ENCODE data around the gene ADAMTS16. TPM values are rescaled to one million over a fixed set of nuclear protein-coding genes. Genes with fewer than 3 reads are reported as not detected.

Gene ADAMTS16
- total and polyA plus RNA-seq, 2 experiments from 2014 or later = 0.11 TPM

DNA sequence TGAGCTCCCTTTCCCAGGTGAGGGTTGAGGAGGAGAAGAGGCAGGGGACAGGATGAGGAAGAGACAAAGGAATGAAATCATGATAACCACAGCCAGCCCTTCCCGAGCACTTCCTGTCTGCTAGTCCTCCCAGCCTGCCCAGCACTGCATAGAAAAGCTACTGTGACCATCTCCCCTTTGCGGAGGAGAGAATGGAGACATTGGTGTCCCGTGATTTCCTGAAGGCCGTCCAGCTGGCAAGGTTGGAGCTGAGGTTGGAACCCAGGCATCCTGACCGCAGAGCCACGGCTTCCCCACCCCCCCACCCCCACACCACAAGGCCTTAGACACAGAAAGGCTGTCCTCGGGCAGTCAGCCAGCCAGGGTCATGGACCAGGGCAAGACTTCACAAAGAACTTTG lies 151.2 kb downstream of the ADAMTS16 start:
- Histone ChIP-seq H3K9me2 (ENCODE audit: insufficient read depth) (no peaks in the 10 kb centered on the region), H4K20me1 (ENCODE audit: insufficient read depth) (no peaks in the 10 kb centered on the region), H3K27ac (no peak overlapping the region), H3K36me3 (ENCODE audit: low read depth) (no peaks in the 10 kb centered on the region), H3K9ac (no peak overlapping the region), H3F3A (ENCODE audit: insufficient read depth) (no peaks in the 10 kb centered on the region), H3K27me3 (replicated peaks; ENCODE audit: insufficient read depth) (peaks cover 6% of the 10 kb centered on the region), H3K4me2 (ENCODE audit: unreplicated experiment) (no peak overlapping the region), H2AFZ (no peak overlapping the region), H3K9me3 (ENCODE audit: low read depth) (no peaks in the 10 kb centered on the region), H3K79me2 (ENCODE audit: insufficient read depth) (no peaks in the 10 kb centered on the region), H3K4me1 (ENCODE audit: insufficient read depth) (peaks cover 6% of the 10 kb centered on the region; the same call in 1 of the 2 replicates), H3K4me3 (no peak overlapping the region)
- WGBS, 2 experiments (ENCODE audit: low coverage in 1 of 2, low lambda C conversion rate in 2 of 2, missing lambda C conversion rate in 2 of 2) = 57 to 66% methylated on average over 5 to 7 of the region's 7 CpGs
- TF ChIP-seq EZH2phosphoT487 (IDR thresholded peaks at IDR 0.05; ENCODE audit: insufficient read depth, low read depth) (no peak), EZH2 (IDR thresholded peaks at IDR 0.05; ENCODE audit: insufficient read depth, poor library complexity, severe bottlenecking) (no peak)
- no peak for DNase-seq
- in situ Hi-C loops (cut with MboI) = no loop called here

DNA sequence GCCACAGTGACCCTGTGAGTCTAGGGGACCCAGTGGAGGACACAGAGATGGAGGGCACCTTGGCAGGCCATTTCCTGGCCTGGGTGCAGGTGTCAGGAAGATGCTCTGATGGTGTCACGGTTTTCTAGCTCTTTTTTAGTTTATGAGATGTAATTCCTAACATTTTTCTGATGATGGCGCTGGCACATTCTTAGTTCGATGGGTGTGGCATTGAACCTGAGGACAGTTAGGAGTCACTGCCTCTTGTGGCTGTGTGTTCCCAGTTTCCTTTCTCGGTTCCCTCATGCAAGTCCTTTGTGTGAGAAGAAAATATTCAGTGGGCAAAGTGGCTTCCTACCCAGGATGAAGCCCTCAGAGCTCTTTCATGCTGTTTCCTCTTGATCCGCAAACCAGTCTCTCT lies 152.9 kb downstream of the ADAMTS16 start:
- H2AFZ ChIP-seq = no peak overlapping the region
- 57 to 61% methylated on average over 5 of the region's 5 CpGs for WGBS, 2 experiments (ENCODE audit: low coverage in 1 of 2, low lambda C conversion rate in 2 of 2, missing lambda C conversion rate in 2 of 2)
- in situ Hi-C loops (cut with MboI) = no loop called here

DNA sequence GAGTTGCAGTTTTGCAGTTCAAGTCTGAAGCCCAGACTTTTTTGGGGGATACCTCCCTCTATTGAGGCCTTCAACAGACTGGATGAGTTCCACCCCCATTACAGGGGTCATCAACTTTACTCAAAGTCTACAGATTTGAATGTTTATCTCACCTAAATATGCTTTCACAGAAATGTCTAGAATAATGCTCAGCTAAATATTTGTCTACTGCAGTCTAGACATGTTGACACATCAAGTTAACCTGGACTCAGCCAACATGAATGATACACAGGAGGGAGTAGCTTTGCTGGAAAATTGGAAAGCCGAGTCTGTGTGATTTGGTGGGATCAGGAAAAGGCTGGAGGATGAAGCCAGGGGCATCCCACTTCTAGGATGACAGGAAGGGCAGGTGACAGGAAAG lies 154.3 kb downstream of the ADAMTS16 start:
- no peaks in the 10 kb centered on the region for H4K20me1 ChIP-seq (ENCODE audit: insufficient read depth)
- TF ChIP-seq EZH2 (IDR thresholded peaks at IDR 0.05; ENCODE audit: insufficient read depth, poor library complexity, severe bottlenecking) (no peak), EZH2phosphoT487 (IDR thresholded peaks at IDR 0.05; ENCODE audit: insufficient read depth, low read depth) (no peak)
- WGBS, 2 experiments (ENCODE audit: low coverage in 1 of 2, low lambda C conversion rate in 2 of 2, missing lambda C conversion rate in 2 of 2) = 29 to 58% methylated on average over 1 of the region's 1 CpG

More for the DNA sequence above, 152.9 kb downstream of the ADAMTS16 start:
- H3K27me3 ChIP-seq (replicated peaks; ENCODE audit: insufficient read depth) = peaks cover 9% of the 10 kb centered on the region
- H3K36me3 ChIP-seq (ENCODE audit: low read depth) = no peaks in the 10 kb centered on the region
- H3K4me3 ChIP-seq = no peak overlapping the region
- H3K27ac ChIP-seq = no peak overlapping the region
- H3K9me3 ChIP-seq (ENCODE audit: low read depth) = no peaks in the 10 kb centered on the region
- no peaks in the 10 kb centered on the region for H4K20me1 ChIP-seq (ENCODE audit: insufficient read depth)
- TF ChIP-seq EZH2 (IDR thresholded peaks at IDR 0.05; ENCODE audit: insufficient read depth, poor library complexity, severe bottlenecking) = no peak
- no peak for TF ChIP-seq EZH2phosphoT487 (IDR thresholded peaks at IDR 0.05; ENCODE audit: insufficient read depth, low read depth)
- no peak for DNase-seq
- no peaks in the 10 kb centered on the region for H3F3A ChIP-seq (ENCODE audit: insufficient read depth)
- no peak overlapping the region for H3K9ac ChIP-seq
- H3K4me1 ChIP-seq (ENCODE audit: insufficient read depth) = peaks cover 6% of the 10 kb centered on the region; the same call in 1 of the 2 replicates
- H3K9me2 ChIP-seq (ENCODE audit: insufficient read depth) = no peaks in the 10 kb centered on the region
- H3K79me2 ChIP-seq (ENCODE audit: insufficient read depth) = no peaks in the 10 kb centered on the region
- H3K4me2 ChIP-seq (ENCODE audit: unreplicated experiment) = no peak overlapping the region

DNA sequence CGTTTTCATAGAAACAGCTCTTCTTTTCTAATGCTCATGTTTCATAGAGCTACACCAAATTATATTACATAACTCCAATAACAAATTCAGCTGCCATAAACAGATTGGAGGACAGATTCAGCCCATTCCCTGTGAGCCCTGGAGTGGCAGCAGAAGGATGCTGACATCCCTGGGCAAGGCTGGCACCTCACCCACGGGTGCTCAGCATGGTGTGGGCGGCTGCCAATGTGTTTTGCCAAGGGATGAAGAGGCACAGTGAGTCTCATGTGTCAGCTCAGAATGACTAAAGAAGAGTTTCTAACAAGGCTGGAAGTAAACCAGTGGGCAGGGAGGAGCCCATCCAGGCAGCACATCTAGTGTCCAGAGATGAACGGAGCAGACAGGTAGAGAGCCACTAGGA lies 155.2 kb downstream of the ADAMTS16 start:
- 27 to 33% methylated on average over 4 of the region's 4 CpGs for WGBS, 2 experiments (ENCODE audit: low coverage in 1 of 2, low lambda C conversion rate in 2 of 2, missing lambda C conversion rate in 2 of 2)
- in situ Hi-C loops (cut with MboI) = no loop called here

More for the DNA sequence above, 154.3 kb downstream of the ADAMTS16 start:
- H3K9me2 ChIP-seq (ENCODE audit: insufficient read depth) = no peaks in the 10 kb centered on the region
- no peak for DNase-seq
- H3K79me2 ChIP-seq (ENCODE audit: insufficient read depth) = no peaks in the 10 kb centered on the region
- H3K4me1 ChIP-seq (ENCODE audit: insufficient read depth) = 0 out of 2 replicates have a peak, but pooled peaks cover 6% of the 10 kb centered on the region
- H3K9me3 ChIP-seq (ENCODE audit: low read depth) = no peaks in the 10 kb centered on the region
- peaks cover 12% of the 10 kb centered on the region for H3K27me3 ChIP-seq (replicated peaks; ENCODE audit: insufficient read depth)
- H3F3A ChIP-seq (ENCODE audit: insufficient read depth) = no peaks in the 10 kb centered on the region
- H3K36me3 ChIP-seq (ENCODE audit: low read depth) = no peaks in the 10 kb centered on the region
- H2AFZ ChIP-seq = no peak overlapping the region
- no peak overlapping the region for H3K4me3 ChIP-seq
- H3K27ac ChIP-seq = no peak overlapping the region
- no peak overlapping the region for H3K4me2 ChIP-seq (ENCODE audit: unreplicated experiment)
- H3K9ac ChIP-seq = no peak overlapping the region
- in situ Hi-C loops (cut with MboI) = no loop called here

More for the DNA sequence above, 155.2 kb downstream of the ADAMTS16 start:
- H2AFZ ChIP-seq = no peak overlapping the region
- no peaks in the 10 kb centered on the region for H3K9me2 ChIP-seq (ENCODE audit: insufficient read depth)
- no peaks in the 10 kb centered on the region for H3K36me3 ChIP-seq (ENCODE audit: low read depth)
- no peaks in the 10 kb centered on the region for H4K20me1 ChIP-seq (ENCODE audit: insufficient read depth)
- H3K27ac ChIP-seq = no peak overlapping the region
- H3K4me1 ChIP-seq (ENCODE audit: insufficient read depth) = 0 out of 2 replicates have a peak, but pooled peaks cover 6% of the 10 kb centered on the region
- H3K27me3 ChIP-seq (replicated peaks; ENCODE audit: insufficient read depth) = peaks cover 21% of the 10 kb centered on the region
- no peak overlapping the region for H3K9ac ChIP-seq
- H3K4me2 ChIP-seq (ENCODE audit: unreplicated experiment) = no peak overlapping the region
- no peaks in the 10 kb centered on the region for H3F3A ChIP-seq (ENCODE audit: insufficient read depth)
- H3K4me3 ChIP-seq = no peak overlapping the region
- TF ChIP-seq EZH2phosphoT487 (IDR thresholded peaks at IDR 0.05; ENCODE audit: insufficient read depth, low read depth) = no peak
- TF ChIP-seq EZH2 (IDR thresholded peaks at IDR 0.05; ENCODE audit: insufficient read depth, poor library complexity, severe bottlenecking) = no peak
- no peaks in the 10 kb centered on the region for H3K79me2 ChIP-seq (ENCODE audit: insufficient read depth)
- no peak for DNase-seq
- H3K9me3 ChIP-seq (ENCODE audit: low read depth) = no peaks in the 10 kb centered on the region
